H9 (cell line): ENCODE results near the gene CHMP4A. TPM values are rescaled to one million over a fixed set of nuclear protein-coding genes. Genes with fewer than 3 reads are reported as not detected.

Experiments
- DNase-seq: peaks from one replicate; pipeline ENCODE4 v3.0.0-alpha.2; 2017
- H2AFZ ChIP-seq: one replicate; pipeline ENCODE4 v1.6.1; 2013; ENCODE audit warnings: mild to moderate bottlenecking, low read length, control low read depth, moderate library complexity
- H2AK5ac ChIP-seq: 2 replicates; pipeline ENCODE4 v1.6.1; 2013; ENCODE audit warnings: low read length, control low read depth, mixed read lengths; ENCODE audit not compliant: insufficient read length
- H2BK120ac ChIP-seq: one replicate; pipeline ENCODE4 v1.6.1; 2013; ENCODE audit warnings: low read depth, mild to moderate bottlenecking, low read length, control low read depth, inconsistent platforms; ENCODE audit not compliant: poor library complexity, severe bottlenecking
- H2BK12ac ChIP-seq: 2 replicates; pipeline ENCODE4 v1.6.1; 2013; ENCODE audit warnings: low read length, control low read depth, mixed read lengths, low read depth; ENCODE audit not compliant: insufficient read length
- H2BK15ac ChIP-seq: 2 replicates; pipeline ENCODE4 v1.6.1; 2013; ENCODE audit warnings: low read depth, low read length, control low read depth
- H2BK20ac ChIP-seq: one replicate; pipeline ENCODE4 v1.6.1; 2013; ENCODE audit warnings: low read depth, mild to moderate bottlenecking, low read length, control low read depth, inconsistent platforms; ENCODE audit not compliant: poor library complexity, severe bottlenecking
- H2BK5ac ChIP-seq: 2 replicates; pipeline ENCODE4 v1.6.1; 2013; ENCODE audit warnings: low read length, control low read depth, mixed read lengths; ENCODE audit not compliant: insufficient read length
- H3K14ac ChIP-seq: 2 replicates; pipeline ENCODE4 v1.6.1; 2013; ENCODE audit warnings: low read length, control low read depth; ENCODE audit not compliant: insufficient read depth
- H3K18ac ChIP-seq: 2 replicates; pipeline ENCODE4 v1.6.1; 2013; ENCODE audit warnings: low read depth, mild to moderate bottlenecking, mixed read lengths, low read length, control low read depth; ENCODE audit not compliant: insufficient read length
- H3K23ac ChIP-seq: 2 replicates; pipeline ENCODE4 v1.6.1; 2013; ENCODE audit warnings: low read length, control low read depth, mixed read lengths, low read depth; ENCODE audit not compliant: insufficient read length
- H3K23me2 ChIP-seq: 2 replicates; pipeline ENCODE4 v1.6.1; 2013; ENCODE audit warnings: low read depth, mild to moderate bottlenecking, mixed read lengths, low read length, control low read depth; ENCODE audit not compliant: insufficient read length, poor library complexity, severe bottlenecking
- H3K27ac ChIP-seq: 2 replicates; pipeline ENCODE4 v1.5.1; 2013; ENCODE audit warnings: low read length, control low read depth, mixed read lengths, low read depth; ENCODE audit not compliant: insufficient read length
- H3K27me3 ChIP-seq: 2 replicates; pipeline ENCODE4 v1.6.1; 2013; ENCODE audit warnings: low read length, control low read depth, inconsistent platforms; ENCODE audit not compliant: insufficient read depth
- H3K4ac ChIP-seq: 2 replicates; pipeline ENCODE4 v1.6.1; 2013; ENCODE audit warnings: low read depth, mild to moderate bottlenecking, control low read depth, inconsistent platforms, low read length, moderate library complexity
- H3K4me1 ChIP-seq: 2 replicates; pipeline ENCODE4 v1.6.1; 2013; ENCODE audit warnings: low read length, control low read depth, inconsistent platforms; ENCODE audit not compliant: insufficient read depth
- H3K4me2 ChIP-seq: 2 replicates; pipeline ENCODE4 v1.6.1; 2013; ENCODE audit warnings: low read length, control low read depth, mixed read lengths; ENCODE audit not compliant: insufficient read length, insufficient read depth
- H3K56ac ChIP-seq: 2 replicates; pipeline ENCODE4 v1.6.1; 2013; ENCODE audit warnings: low read depth, mild to moderate bottlenecking, mixed read lengths, low read length, control low read depth; ENCODE audit not compliant: insufficient read length
- H3K79me1 ChIP-seq: 2 replicates; pipeline ENCODE4 v1.6.1; 2013; ENCODE audit warnings: low read depth, mild to moderate bottlenecking, moderate library complexity, low read length, control low read depth, inconsistent platforms; ENCODE audit not compliant: insufficient read depth, poor library complexity, severe bottlenecking
- H3K79me2 ChIP-seq: 2 replicates; pipeline ENCODE4 v1.6.1; 2013; ENCODE audit warnings: low read length, control low read depth, inconsistent platforms; ENCODE audit not compliant: insufficient read depth
- H3K9ac ChIP-seq: 2 replicates; pipeline ENCODE4 v1.6.1; 2013; ENCODE audit warnings: low read length, control low read depth, mixed read lengths; ENCODE audit not compliant: insufficient read length; ENCODE audit errors: extremely low read depth
- H3K9me3 ChIP-seq: one replicate; pipeline ENCODE4 v1.6.1; 2013; ENCODE audit warnings: low read depth, low read length, inconsistent platforms; ENCODE audit not compliant: control insufficient read depth
- H3T11ph ChIP-seq: one replicate; pipeline ENCODE4 v1.6.1; 2013; ENCODE audit warnings: mild to moderate bottlenecking, low read length, control low read depth, inconsistent platforms
- H4K20me1 ChIP-seq: one replicate; pipeline ENCODE4 v1.6.1; 2013; ENCODE audit not compliant: control insufficient read depth, insufficient read length, insufficient read depth
- H4K5ac ChIP-seq: 2 replicates; pipeline ENCODE4 v1.6.1; 2013; ENCODE audit warnings: low read depth, mild to moderate bottlenecking, mixed read lengths, low read length, control low read depth; ENCODE audit not compliant: insufficient read length
- H4K8ac ChIP-seq: replicated peaks from 2 replicates; pipeline ENCODE4 v1.6.1; 2013; ENCODE audit warnings: low read length, control low read depth, mixed read lengths, low read depth; ENCODE audit not compliant: insufficient read length
- H4K91ac ChIP-seq: 2 replicates; pipeline ENCODE4 v1.6.1; 2013; ENCODE audit warnings: low read depth, mild to moderate bottlenecking, moderate library complexity, mixed read lengths, low read length, control low read depth; ENCODE audit not compliant: insufficient read length
- H3K27ac Mint-ChIP-seq, 3 experiments: 2 replicates in 2 of 3; 3 replicates in 1 of 3; pipeline ENCODE4 v1.8.0; 2020 to 2021; ENCODE audit warnings: mixed read lengths in 3 of 3, mild to moderate bottlenecking in 1 of 3, moderate library complexity in 1 of 3
- H3K27me3 Mint-ChIP-seq: 2 replicates; pipeline ENCODE4 v1.8.0; 2021; ENCODE audit warnings: low read depth, mild to moderate bottlenecking, moderate library complexity, mixed read lengths
- H3K36me3 Mint-ChIP-seq, 3 experiments: 2 replicates in 2 of 3; 3 replicates in 1 of 3; pipeline ENCODE4 v1.8.0; 2020 to 2021; ENCODE audit warnings: low read depth in 3 of 3, mixed read lengths in 3 of 3; ENCODE audit not compliant: insufficient read depth in 1 of 3
- H3K4me1 Mint-ChIP-seq, 2 experiments: 2 replicates each; pipeline ENCODE4 v1.8.0; 2020; ENCODE audit warnings: mixed read lengths in 2 of 2
- H3K4me3 Mint-ChIP-seq, 2 experiments: 2 replicates in 1 of 2; 3 replicates in 1 of 2; pipeline ENCODE4 v1.8.0; 2020 to 2021; ENCODE audit warnings: mild to moderate bottlenecking in 2 of 2, mixed read lengths in 2 of 2, moderate library complexity in 1 of 2
- H3K9me3 Mint-ChIP-seq, 2 experiments: 2 replicates in 1 of 2; 3 replicates in 1 of 2; pipeline ENCODE4 v1.8.0; 2020; ENCODE audit warnings: mild to moderate bottlenecking in 2 of 2, mixed read lengths in 2 of 2, moderate library complexity in 1 of 2
- CTCF ChIP-seq: fragments of 200-600 bp; sonication (generic); conservative IDR thresholded peaks from 3 replicates; pipeline ENCODE4 v1.8.0; 2021; ENCODE audit warnings: antibody characterized with exemption, mild to moderate bottlenecking
- WGBS: extraction: QIAGEN DNeasy Blood & Tissue Kit; methylation state at CpG from one replicate; pipeline ENCODE4 v1.1.7; 2013; ENCODE audit warnings: missing lambda C conversion rate, low lambda C conversion rate, mixed read lengths; ENCODE audit not compliant: insufficient read length; ENCODE audit errors: extremely low coverage; 5-methylcytosine and 5-hydroxymethylcytosine counted together
- total RNA-seq: library from RNA; stranded (reverse); gene quantifications from 2 replicates; pipeline ENCODE4 v1.2.1, GENCODE V29; 2021

The CHMP4A gene
- total RNA-seq, 1 experiment from 2014 or later = 46.2 TPM

- Histone ChIP-seq H2BK20ac (no peak overlapping the region), H3K9ac (no peak overlapping the region), H3K4me2 (no peak overlapping the region), H3K56ac (no peak overlapping the region), H2BK120ac (no peak overlapping the region), H3K27me3 (no peaks in the 10 kb centered on the region), H3K4me1 (0 out of 2 replicates have a peak, but pooled peaks cover 6% of the 10 kb centered on the region), H3K4ac (no peak overlapping the region), H3T11ph (no peak overlapping the region), H3K9me3 (no peaks in the 10 kb centered on the region), H4K20me1 (no peaks in the 10 kb centered on the region), H2AFZ (no peak overlapping the region), H2AK5ac (no peak overlapping the region), H3K79me2 (peaks cover 3% of the 10 kb centered on the region; the same call in 1 of the 2 replicates), H4K5ac (no peak overlapping the region), H2BK5ac (no peak overlapping the region), H4K91ac (no peak overlapping the region), H3K23ac (no peak overlapping the region), H3K27ac (no peak overlapping the region), H2BK15ac (no peak overlapping the region), H3K23me2 (peaks cover 15% of the 10 kb centered on the region), H4K8ac (no peak overlapping the region), H3K79me1 (peaks cover 6% of the 10 kb centered on the region), H3K18ac (no peak overlapping the region), H3K14ac (no peak overlapping the region), H2BK12ac (no peak overlapping the region)
- Mint-ChIP-seq H3K27ac (no peak overlapping the region), H3K4me1 (peaks cover 8 to 22% of the 10 kb centered on the region in 2 experiments), H3K36me3 (peaks cover 27 to 50% (median 49%) of the 10 kb centered on the region in 3 experiments; a peak in 6 of 7 replicates), H3K4me3 (peak overlapping the region; percentile 17 to 98; a peak in 3 of 5 replicates), H3K9me3 (no peaks in the 10 kb centered on the region), H3K27me3 (no peaks in the 10 kb centered on the region)
- no CpG with 5 or more reads among the region's 3 CpGs for WGBS
- no peak for TF ChIP-seq CTCF
- DNase-seq = no peak
Measured at GRCh38 chr14:24234095-24235005, 21.1 kb upstream of the CHMP4A start.
